ENCODE results near the gene KCNMA1.

The KCNMA1 gene

GRCh38 chr10:76864922-76865321 is 772.7 kb downstream of the KCNMA1 start:
- no peak for FAIRE-seq

DNA sequence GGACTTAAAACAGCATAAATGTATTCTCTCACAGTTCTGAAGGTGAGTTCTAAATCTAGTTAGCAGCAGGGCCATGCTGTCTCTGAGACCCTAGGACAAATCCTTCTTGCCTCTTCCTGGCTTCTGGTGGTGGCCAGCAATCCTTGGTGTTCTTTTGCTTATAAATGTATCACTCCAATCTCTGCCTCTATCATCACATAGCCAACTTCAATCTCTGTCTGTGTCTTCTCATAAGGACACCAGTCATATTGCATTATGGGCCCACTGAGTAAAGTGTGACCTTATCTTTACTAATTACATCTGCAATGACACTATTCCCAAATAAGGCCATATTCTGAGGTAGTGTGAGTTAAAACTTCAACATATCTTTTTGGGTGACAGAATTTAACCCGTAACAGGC is 778.9 kb downstream of the KCNMA1 start:
- FAIRE-seq: no peak

- FAIRE-seq: no peak
Observed at GRCh38 chr10:76840802-76841201, 796.8 kb downstream of the KCNMA1 start.

- peak; percentile 93 for FAIRE-seq
Observed at GRCh38 chr10:76839276-76839675, 798.3 kb downstream of the KCNMA1 start.

DNA sequence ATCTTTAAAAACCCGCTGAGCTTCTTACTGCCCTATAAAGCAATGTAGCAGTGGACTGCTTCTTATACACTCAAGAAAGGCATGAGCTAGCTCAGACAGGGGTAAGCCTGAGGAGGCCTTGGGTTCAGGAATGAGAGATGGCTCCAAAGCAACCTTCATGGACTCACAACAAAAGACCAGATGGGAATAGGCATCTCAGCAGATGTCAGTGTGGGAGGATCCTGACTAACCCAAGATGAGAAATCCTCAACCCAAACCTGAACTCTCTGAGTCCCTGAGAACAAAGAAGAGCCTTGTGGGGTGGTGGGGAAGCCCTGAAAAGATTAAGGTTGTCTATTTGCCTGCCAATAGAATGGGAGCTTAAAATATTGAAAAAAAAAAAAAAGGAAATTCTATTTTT is 807.4 kb downstream of the KCNMA1 start:
- FAIRE-seq: no peak

GRCh38 chr10:76829724-76830123 is 807.9 kb downstream of the KCNMA1 start:
- FAIRE-seq: no peak
